Dedifferentiated amniotic fluid mesenchymal stem cell (primary cell): ENCODE measurements around the gene FER1L5.

Source experiments
- DNase-seq: peaks from one replicate; pipeline ENCODE4 v3.0.0-alpha.2; 2016; ENCODE audit errors: extremely low spot score

Gene FER1L5

GRCh38 chr2:96695602-96696001 is 53.0 kb downstream of the FER1L5 start:
- DNase-seq = no peak

DNA sequence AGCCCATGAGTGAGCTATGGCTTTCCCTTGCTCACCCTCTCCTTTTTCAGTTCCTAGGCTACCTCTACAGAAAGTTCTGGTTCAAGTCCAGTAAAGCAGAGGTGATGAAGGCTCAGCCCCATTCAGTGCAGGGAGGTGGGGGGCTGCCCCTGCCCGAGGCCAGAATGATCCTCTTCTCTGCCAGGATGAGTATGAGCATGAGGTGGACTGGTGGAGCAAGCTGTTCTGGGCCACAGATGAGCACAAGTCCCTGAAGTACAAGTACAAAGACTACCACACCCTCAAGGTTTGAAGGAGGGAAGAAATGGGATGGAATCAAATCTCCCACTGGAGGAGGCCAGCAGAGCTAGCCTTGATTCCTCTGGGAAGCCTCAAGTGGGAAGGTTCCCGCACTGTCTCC is 54.9 kb downstream of the FER1L5 start:
- DNase-seq = no peak

GRCh38 chr2:96698221-96698861 is 55.8 kb downstream of the FER1L5 start:
- no peak for DNase-seq

- DNase-seq = no peak
Measured at GRCh38 chr2:96699021-96699420, 56.5 kb downstream of the FER1L5 start.

GRCh38 chr2:96699621-96700020 is 57.1 kb downstream of the FER1L5 start:
- DNase-seq = no peak

DNA sequence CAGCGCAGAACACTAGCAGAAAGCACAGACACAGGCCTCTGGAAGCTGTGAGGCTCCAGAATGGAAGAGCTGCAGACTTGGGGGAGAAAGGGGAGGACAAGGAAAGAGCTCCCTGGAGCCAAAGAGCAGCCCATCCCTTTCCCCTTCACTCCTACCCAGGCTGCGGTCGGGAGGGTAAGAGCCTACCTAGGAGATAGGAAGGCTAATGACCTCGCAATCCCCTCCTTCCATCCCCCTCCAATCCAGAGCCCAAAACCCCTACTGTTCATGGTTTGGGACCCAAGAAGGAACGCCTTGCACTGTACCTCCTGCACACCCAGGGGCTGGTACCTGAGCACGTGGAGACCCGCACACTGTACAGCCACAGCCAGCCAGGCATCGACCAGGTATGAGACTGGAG is 57.5 kb downstream of the FER1L5 start:
- DNase-seq = no peak

- DNase-seq = no peak
Measured at GRCh38 chr2:96701636-96702035, 59.1 kb downstream of the FER1L5 start.

DNA sequence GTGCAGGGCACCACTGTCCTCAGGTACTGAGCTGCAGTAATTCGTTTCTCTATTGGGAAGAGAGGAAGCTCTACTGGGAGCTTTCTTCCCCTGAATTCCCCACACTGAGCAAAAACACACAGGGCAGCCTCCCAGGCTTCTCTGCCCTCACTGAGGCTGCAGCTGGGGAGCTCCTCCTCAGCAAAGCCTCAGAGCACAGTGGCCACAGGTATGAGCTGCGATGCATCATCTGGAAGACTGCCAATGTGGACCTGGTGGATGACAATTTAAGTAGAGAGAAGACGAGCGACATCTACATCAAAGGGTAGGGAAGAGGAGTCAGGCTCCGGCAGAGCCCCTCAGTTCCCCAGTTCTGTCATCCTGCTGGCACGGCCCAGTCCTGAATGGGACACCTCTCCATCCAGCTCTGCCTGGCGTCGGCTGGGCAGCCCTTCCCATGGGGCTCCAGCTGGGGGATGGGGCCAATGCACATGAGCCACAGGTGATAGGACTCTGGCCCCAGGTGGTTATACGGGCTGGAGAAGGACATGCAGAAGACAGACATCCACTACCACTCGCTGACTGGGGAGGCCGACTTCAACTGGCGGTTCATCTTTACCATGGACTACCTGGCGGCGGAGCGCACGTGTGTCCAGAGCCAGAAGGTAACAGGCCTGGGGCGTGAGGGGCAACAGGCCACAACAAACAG is 59.7 kb downstream of the FER1L5 start:
- DNase-seq = no peak

DNA sequence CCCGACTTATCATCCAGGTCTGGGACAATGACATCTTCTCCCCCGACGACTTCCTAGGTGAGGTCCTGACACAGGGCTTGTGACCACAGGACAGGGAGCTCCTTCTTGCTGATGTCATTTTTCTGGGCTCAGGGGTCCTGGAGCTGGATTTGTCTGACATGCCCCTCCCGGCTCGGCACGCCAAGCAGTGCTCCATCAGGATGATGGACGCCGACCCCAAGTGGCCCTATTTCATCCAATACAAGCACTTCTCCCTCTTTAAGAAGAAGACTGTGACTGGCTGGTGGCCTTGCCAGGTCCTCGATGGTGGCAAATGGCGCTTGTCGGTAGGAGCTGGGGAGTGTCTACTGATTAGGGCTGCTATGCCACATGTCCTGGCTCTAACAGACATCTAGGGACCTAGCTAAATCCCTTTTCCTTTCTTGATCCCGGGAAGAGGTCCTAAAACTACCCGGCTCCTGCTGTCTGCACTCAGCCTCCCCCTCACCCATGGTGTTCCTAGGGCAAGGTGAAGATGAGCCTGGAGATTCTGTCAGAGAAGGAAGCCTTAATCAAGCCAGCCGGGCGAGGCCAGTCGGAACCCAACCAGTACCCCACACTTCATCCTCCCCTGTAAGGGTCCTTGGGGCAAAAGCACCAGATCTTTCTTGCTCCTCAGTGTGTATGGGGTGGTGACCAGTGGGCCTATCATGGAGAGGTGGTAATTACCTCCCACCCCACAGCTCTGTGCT is 60.6 kb downstream of the FER1L5 start:
- DNase-seq = no peak

GRCh38 chr2:96710985-96711384 is 68.4 kb downstream of the FER1L5 start:
- no peak for DNase-seq

DNA sequence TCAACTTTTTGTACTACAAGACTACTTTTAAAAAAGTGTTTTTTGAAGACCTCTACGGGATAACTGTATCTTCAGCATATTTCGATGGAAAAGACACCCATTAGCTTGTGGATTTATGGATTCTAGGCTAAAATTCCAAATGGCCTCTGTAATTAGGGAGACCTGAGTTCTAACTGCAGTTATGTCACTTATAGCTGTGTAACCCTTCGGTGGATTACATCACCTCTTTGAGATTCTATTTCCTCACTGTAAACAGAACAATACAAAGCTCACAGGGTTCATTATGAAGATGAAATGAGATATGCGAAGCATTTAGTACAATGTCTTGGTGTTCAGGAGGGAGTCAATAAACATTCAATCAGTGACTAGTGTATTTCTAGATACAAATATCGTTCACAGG is 73.1 kb downstream of the FER1L5 start:
- DNase-seq = no peak

- DNase-seq = no peak
Measured at GRCh38 chr2:96716388-96716787, 73.8 kb downstream of the FER1L5 start.

GRCh38 chr2:96726131-96726530 is 83.6 kb downstream of the FER1L5 start:
- no peak for DNase-seq

GRCh38 chr2:96727431-96727830 is 84.9 kb downstream of the FER1L5 start:
- no peak for DNase-seq

DNA sequence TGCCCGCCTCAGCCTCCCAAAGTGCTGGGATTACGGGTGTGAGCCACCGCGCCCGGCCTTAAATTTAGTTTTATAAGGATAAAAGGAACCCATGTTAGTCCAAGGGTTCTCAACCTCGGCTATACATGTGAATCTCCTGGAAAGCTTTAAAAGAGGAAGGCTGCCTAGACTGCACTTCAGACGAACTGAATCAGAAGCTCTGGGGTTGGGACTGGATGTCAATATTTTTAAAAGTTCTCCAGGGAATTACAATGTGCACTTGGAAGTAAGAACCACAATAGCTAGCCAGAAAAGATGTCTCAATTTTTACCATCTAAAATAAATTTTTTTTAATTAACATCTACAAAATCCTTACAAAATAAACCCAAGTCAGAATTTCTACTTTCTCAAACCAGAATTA is 87.2 kb downstream of the FER1L5 start:
- DNase-seq = no peak

DNA sequence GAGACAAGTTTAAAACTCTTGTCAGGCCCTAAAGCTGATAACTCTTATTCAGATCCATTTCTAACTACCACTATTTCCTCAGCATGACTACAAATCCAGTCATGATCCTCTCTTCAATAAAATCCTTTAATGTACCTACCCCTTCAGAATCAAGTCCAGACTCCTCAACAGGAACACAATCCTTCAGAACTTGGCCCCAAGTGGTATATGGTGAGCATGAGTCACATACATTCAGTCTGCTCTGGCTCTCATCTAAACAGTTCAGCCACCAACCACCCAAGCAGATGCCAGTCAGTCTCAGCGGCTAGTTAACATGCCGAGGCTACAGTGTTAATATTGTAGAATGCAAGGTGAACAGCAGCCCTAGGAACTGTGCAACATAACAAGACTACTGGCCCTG is 87.6 kb downstream of the FER1L5 start:
- no peak for DNase-seq

- DNase-seq = no peak
Measured at GRCh38 chr2:96733931-96734330, 91.4 kb downstream of the FER1L5 start.

DNA sequence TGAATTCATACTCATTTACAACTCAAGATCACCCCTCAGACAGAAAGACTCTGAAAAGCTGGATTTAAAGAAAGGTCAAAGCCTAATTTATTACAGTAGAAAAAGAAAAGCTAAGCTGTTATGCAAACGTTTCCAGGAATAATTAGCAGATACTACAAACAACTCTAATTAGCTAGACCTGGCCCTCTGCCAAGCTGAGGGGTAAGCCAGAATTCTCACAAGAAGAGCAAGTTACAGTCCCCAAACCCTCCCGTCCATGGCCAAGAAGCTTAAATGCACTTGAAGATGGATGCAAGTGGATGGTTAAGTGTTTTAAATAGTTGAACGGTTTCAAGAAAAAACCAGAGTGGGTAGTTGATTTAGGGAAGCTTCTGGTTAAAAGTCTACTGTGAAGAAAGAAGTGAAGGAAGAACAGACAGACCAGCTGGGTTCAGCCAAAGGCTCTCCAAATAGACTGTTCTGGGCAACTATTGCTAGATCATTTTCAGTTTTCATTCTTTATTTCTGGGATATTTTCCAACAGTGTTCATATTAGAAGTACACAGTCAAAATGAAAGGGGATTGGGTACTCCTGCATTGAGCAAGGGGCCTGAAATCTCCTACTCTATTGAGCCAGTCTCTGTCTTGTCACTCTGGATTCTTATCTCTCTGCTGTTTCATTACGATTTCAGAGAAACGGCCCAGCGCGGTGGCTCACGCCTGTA is 92.5 kb downstream of the FER1L5 start:
- DNase-seq = no peak

DNA sequence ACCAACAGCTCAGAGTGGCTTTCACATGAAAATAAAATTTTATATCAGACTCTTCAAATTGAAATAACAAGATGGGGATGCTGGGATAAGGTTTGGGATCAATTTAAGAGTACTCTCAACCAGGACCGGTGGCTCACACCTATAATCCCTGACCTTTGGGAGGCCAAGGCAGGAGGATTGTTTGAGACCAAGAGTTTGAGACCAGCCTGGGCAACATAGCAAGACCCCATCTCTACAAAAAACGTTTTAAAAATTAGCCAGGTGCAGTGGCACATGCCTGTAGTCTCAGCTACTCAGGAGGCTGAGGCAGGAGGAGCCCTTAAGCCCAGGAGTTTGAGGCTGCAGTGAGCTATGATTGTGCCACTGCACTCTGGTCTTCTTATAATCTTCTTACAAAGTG is 94.7 kb downstream of the FER1L5 start:
- no peak for DNase-seq

GRCh38 chr2:96737831-96738230 is 95.3 kb downstream of the FER1L5 start:
- DNase-seq = no peak

DNA sequence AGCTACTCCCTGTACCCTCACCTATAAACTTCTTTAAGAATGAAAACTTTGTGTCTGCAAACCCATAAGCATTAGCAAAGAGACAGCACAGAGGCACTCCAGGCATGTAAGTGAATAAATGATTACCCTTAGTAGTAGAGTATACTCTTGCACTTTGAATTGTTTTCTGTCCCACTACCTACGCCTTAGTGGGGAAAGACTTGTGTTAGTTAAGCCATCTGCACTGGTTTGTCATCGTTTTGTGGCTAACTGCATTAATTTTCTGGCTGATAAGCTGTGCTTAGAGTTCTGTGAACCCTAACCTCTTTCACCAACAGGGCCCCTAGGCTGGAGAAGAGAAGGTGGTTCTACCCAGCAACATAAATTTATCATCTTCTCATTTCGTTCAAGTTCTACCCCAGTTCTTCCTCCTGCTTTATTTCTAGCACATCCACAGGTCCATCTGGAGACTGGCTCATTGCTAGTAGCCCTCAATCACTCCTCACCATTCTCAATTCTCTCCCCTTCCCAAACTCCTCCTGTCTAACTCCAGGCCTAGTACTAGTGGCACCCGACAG is 96.6 kb downstream of the FER1L5 start:
- DNase-seq = no peak
